Measurements from ENCODE around the gene ZNF800.

GRCh38 chr7:127417346-127417745, 24.8 kb upstream of the ZNF800 start:
- TF ChIP-seq FOXM1 (IDR thresholded peaks at IDR 0.05; ENCODE audit: borderline replicate concordance) (no peak), SUZ12 (IDR thresholded peaks at IDR 0.05) (no peak), LEF1 (IDR thresholded peaks at IDR 0.05; ENCODE audit: borderline replicate concordance) (no peak), FOXK2 (IDR thresholded peaks at IDR 0.05) (no peak), ELF4 (IDR thresholded peaks at IDR 0.05) (no peak), ARNT (IDR thresholded peaks at IDR 0.05) (no peak)
